ENCODE data around the gene TRAPPC2L. TPM values are rescaled to one million over a fixed set of nuclear protein-coding genes. Genes with fewer than 3 reads are reported as not detected.

The TRAPPC2L gene
- total RNA-seq, 1 donor from 2014 or later = 50.6 TPM

- TF ChIP-seq, protein P1, sequence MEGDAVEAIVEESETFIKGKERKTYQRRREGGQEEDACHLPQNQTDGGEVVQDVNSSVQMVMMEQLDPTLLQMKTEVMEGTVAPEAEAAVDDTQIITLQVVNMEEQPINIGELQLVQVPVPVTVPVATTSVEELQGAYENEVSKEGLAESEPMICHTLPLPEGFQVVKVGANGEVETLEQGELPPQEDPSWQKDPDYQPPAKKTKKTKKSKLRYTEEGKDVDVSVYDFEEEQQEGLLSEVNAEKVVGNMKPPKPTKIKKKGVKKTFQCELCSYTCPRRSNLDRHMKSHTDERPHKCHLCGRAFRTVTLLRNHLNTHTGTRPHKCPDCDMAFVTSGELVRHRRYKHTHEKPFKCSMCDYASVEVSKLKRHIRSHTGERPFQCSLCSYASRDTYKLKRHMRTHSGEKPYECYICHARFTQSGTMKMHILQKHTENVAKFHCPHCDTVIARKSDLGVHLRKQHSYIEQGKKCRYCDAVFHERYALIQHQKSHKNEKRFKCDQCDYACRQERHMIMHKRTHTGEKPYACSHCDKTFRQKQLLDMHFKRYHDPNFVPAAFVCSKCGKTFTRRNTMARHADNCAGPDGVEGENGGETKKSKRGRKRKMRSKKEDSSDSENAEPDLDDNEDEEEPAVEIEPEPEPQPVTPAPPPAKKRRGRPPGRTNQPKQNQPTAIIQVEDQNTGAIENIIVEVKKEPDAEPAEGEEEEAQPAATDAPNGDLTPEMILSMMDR (IDR thresholded peaks at IDR 0.05; ENCODE audit: partially characterized antibody, unreplicated experiment) = no peak
These were observed 9.3 kb upstream of the TRAPPC2L start for GRCh38 chr16:88847654-88848053.

GRCh38 chr16:88848557-88848956, 8.4 kb upstream of the TRAPPC2L start:
- Mint-ChIP-seq H3K27ac (ENCODE audit: unreplicated experiment) (no peak overlapping the region), H3K4me1 (ENCODE audit: low read depth, unreplicated experiment) (peaks cover 2% of the 10 kb centered on the region), H3K36me3 (ENCODE audit: unreplicated experiment) (peaks cover 8% of the 10 kb centered on the region), H3K27me3 (ENCODE audit: unreplicated experiment) (peaks cover 4% of the 10 kb centered on the region), H3K9me3 (ENCODE audit: unreplicated experiment) (peaks cover 3% of the 10 kb centered on the region), H3K4me3 (ENCODE audit: unreplicated experiment) (no peak overlapping the region)
- TF ChIP-seq, protein P1 (IDR thresholded peaks at IDR 0.05; ENCODE audit: partially characterized antibody, unreplicated experiment) = no peak
- DNase-seq = no peak

More at GRCh38 chr16:88847654-88848053, 9.3 kb upstream of the TRAPPC2L start:
- Mint-ChIP-seq H3K4me1 (ENCODE audit: low read depth, unreplicated experiment) (peaks cover 2% of the 10 kb centered on the region), H3K27me3 (ENCODE audit: unreplicated experiment) (peaks cover 6% of the 10 kb centered on the region), H3K4me3 (ENCODE audit: unreplicated experiment) (no peak overlapping the region), H3K27ac (ENCODE audit: unreplicated experiment) (no peak overlapping the region), H3K9me3 (ENCODE audit: unreplicated experiment) (peaks cover 5% of the 10 kb centered on the region), H3K36me3 (ENCODE audit: unreplicated experiment) (peaks cover 8% of the 10 kb centered on the region)
- no peak for DNase-seq

- no peak overlapping the region for H3K27ac Mint-ChIP-seq (ENCODE audit: unreplicated experiment)
- DNase-seq = no peak
- peaks cover 8% of the 10 kb centered on the region for H3K9me3 Mint-ChIP-seq (ENCODE audit: unreplicated experiment)
- peaks cover 8% of the 10 kb centered on the region for H3K36me3 Mint-ChIP-seq (ENCODE audit: unreplicated experiment)
- TF ChIP-seq, protein P1 (IDR thresholded peaks at IDR 0.05; ENCODE audit: partially characterized antibody, unreplicated experiment) = no peak
- no peak overlapping the region for H3K4me3 Mint-ChIP-seq (ENCODE audit: unreplicated experiment)
- H3K27me3 Mint-ChIP-seq (ENCODE audit: unreplicated experiment) = peaks cover 2% of the 10 kb centered on the region
- no peaks in the 10 kb centered on the region for H3K4me1 Mint-ChIP-seq (ENCODE audit: low read depth, unreplicated experiment)
These were observed 6.3 kb upstream of the TRAPPC2L start for GRCh38 chr16:88850531-88851199.

DNA sequence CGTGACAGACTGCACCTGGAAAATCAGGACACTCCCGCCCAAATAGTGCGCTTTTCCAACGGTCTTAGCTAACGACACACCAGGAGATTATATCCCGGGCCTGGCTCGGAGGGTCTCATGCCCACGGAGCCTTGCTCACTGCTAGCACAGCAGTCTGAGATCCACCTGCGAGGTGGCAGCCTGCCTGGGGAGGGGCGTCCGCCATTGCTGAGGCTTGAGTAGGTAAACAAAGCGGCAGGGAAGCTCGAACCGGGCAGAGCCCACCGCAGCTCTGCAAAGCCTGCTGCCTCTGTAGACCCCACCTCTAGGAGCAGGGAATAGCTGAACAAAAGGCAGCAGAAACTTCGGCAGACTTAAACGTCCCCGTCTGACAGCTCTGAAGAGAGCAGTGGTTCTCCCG, 5.3 kb upstream of the TRAPPC2L start:
- Mint-ChIP-seq H3K27me3 (ENCODE audit: unreplicated experiment) (peaks cover 2% of the 10 kb centered on the region), H3K27ac (ENCODE audit: unreplicated experiment) (no peak overlapping the region)

More for the DNA sequence above, 5.3 kb upstream of the TRAPPC2L start:
- no peak for DNase-seq
- TF ChIP-seq, protein P1 (IDR thresholded peaks at IDR 0.05; ENCODE audit: partially characterized antibody, unreplicated experiment) = no peak
- H3K4me3 Mint-ChIP-seq (ENCODE audit: unreplicated experiment) = no peak overlapping the region
- H3K4me1 Mint-ChIP-seq (ENCODE audit: low read depth, unreplicated experiment) = no peaks in the 10 kb centered on the region
- peaks cover 8% of the 10 kb centered on the region for H3K36me3 Mint-ChIP-seq (ENCODE audit: unreplicated experiment)
- H3K9me3 Mint-ChIP-seq (ENCODE audit: unreplicated experiment) = peaks cover 10% of the 10 kb centered on the region

Measured in glutamatergic neuron (in vitro differentiated cells).